GM20000 (cell line): ENCODE data around the gene ROS1.

ENCODE experiments used
- DNase-seq: peaks from one replicate; pipeline ENCODE4 v3.0.0; 2012; ENCODE audit warnings: low spot score
- CTCF ChIP-seq: IDR thresholded peaks from 2 replicates; pipeline ENCODE4 v1.5.1; 2012; ENCODE audit warnings: mild to moderate bottlenecking, control low read depth; ENCODE audit errors: extremely low read depth, missing control alignments

Gene ROS1

GRCh38 chr6:117309611-117310010 lies 116.1 kb downstream of the ROS1 start:
- TF ChIP-seq CTCF: no peak

GRCh38 chr6:117309069-117309468 lies 116.7 kb downstream of the ROS1 start:
- DNase-seq: no peak
- TF ChIP-seq CTCF: no peak

More at GRCh38 chr6:117309611-117310010, 116.1 kb downstream of the ROS1 start:
- DNase-seq: no peak

DNA sequence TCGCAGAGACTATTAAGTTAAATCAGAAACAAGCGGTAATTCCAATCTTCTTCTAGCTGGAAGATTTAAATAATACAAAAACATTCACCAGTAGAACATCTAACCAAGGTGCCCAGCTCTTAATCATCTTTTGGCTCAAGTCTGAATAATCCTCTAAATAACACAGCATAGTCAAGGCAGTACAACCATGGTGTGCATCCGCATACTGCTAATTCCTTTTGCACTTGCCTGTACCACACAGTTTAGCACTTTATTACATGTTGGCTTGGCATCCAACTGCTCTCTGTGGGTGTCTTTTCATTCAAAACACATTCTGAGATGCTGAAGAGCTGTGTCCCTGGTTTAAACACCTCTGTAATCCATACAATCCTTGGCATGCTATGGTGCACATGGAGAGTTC lies 118.1 kb downstream of the ROS1 start:
- TF ChIP-seq CTCF: no peak
- DNase-seq: no peak

DNA sequence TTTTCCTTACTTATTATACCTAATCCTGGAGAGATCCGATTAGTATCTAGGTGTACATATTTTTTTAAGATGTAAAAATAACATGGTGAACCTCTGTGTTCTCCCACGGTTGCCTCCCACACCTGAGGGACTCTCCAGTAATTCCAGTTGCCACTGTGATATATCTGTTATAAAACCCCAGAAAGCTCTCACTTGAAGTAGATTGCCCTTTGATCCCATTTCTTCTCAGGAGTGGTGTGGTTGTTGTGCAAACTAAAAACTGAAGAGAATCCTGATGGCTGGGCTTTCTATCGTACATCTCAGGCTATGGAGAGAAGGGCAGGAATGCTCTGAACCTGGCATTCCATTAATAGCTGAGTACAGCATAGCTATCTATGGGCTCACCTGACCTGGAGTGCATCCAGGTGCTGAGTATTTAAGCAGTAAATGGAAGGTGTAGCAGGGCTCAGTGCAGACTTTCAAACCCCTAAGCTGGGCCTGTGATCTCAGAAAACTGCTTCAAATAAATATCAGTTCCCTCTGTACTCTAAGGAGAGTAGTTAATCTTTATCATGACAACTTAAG lies 119.4 kb downstream of the ROS1 start:
- no peak for DNase-seq
- TF ChIP-seq CTCF: no peak

DNA sequence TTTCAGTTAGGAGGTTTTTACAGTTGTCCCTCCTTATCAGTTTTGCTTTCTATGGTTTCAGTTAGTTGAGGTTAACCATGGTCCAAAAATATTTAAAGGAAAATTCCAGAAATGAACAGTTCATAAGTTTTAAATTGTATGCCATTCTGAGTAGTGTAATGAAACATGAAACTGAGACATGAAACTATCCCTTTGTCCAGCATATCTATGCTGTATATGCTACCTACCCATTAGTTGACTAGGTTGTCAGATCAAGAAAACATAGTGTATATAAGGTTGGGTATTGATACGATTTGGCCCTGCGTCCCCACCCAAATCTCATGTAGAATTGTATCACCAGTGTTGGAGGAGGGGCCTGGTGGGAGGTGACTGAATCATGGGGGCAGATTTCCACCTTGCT lies 121.3 kb downstream of the ROS1 start:
- no peak for DNase-seq
- no peak for TF ChIP-seq CTCF

DNA sequence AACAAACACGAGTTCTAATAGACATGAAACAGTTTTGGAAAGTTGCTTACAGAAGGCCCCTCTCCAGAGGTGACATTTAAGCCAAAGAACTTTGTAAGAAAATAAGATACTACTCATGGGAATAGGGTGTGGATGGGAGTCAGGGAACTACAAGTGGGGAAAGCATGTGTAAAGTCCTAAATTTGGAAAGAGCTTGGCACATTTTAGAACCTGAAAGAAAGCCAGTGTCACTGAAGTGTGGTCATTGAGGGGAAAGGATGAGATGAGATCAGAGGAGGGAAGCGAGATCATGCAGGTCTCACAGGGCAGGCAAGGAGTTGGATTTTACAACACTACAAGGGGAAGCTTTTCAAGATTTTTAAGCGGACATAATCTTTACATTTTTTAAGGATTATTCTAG lies 122.4 kb downstream of the ROS1 start:
- no peak for TF ChIP-seq CTCF
- no peak for DNase-seq

DNA sequence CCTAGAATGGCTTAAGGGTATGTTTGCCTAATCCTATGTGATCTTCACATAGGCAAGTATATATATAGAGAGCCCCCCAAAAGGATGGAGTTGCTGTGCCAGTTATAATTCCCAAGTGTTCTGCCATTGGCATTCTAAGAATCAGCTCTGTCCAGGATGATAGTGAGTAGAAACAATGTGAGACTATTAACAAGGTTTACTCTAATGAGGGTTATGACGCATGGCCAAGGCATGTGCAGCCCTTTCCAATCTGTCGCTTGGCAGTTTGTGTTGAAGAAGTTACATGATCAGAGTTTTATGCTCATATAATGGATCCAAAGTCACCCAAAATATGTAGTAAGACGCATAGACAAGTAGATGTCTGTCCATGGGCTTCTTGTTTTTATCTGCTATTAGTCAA lies 126.8 kb downstream of the ROS1 start:
- no peak for TF ChIP-seq CTCF
- no peak for DNase-seq
